ENCODE data around the gene AAGAB.

Gene AAGAB

GRCh38 chr15:67170143-67170925, 84.1 kb downstream of the AAGAB start (continued):
- TF ChIP-seq, protein P1, sequence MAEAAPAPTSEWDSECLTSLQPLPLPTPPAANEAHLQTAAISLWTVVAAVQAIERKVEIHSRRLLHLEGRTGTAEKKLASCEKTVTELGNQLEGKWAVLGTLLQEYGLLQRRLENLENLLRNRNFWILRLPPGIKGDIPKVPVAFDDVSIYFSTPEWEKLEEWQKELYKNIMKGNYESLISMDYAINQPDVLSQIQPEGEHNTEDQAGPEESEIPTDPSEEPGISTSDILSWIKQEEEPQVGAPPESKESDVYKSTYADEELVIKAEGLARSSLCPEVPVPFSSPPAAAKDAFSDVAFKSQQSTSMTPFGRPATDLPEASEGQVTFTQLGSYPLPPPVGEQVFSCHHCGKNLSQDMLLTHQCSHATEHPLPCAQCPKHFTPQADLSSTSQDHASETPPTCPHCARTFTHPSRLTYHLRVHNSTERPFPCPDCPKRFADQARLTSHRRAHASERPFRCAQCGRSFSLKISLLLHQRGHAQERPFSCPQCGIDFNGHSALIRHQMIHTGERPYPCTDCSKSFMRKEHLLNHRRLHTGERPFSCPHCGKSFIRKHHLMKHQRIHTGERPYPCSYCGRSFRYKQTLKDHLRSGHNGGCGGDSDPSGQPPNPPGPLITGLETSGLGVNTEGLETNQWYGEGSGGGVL (tag by site-specific recombination; IDR thresholded peaks at IDR 0.05) = peak; percentile 58
- TF ChIP-seq ZBTB48 (tag by site-specific recombination; IDR thresholded peaks at IDR 0.05) = peak; percentile 37; the same call in 1 of the 2 replicates
- TF ChIP-seq ZNF692 (tag by site-specific recombination; IDR thresholded peaks at IDR 0.05) = 0 out of 2 replicates have a peak, but pooled peaks have one; percentile 39
- no peak for TF ChIP-seq ZNF16 (tag by site-specific recombination; IDR thresholded peaks at IDR 0.05; ENCODE audit: low read depth)

GRCh38 chr15:67168694-67169093, 85.8 kb downstream of the AAGAB start:
- peaks cover 4% of the 10 kb centered on the region; the same call in 1 of the 2 replicates for H3K4me1 ChIP-seq (ENCODE audit: control insufficient read depth, insufficient read depth, low read length)
- H3K36me3 ChIP-seq (ENCODE audit: control insufficient read depth in 2 of 2, insufficient read depth in 1 of 2, low read length in 2 of 2) = peaks cover 4 to 66% of the 10 kb centered on the region in 2 experiments
- TF ChIP-seq, protein P2, sequence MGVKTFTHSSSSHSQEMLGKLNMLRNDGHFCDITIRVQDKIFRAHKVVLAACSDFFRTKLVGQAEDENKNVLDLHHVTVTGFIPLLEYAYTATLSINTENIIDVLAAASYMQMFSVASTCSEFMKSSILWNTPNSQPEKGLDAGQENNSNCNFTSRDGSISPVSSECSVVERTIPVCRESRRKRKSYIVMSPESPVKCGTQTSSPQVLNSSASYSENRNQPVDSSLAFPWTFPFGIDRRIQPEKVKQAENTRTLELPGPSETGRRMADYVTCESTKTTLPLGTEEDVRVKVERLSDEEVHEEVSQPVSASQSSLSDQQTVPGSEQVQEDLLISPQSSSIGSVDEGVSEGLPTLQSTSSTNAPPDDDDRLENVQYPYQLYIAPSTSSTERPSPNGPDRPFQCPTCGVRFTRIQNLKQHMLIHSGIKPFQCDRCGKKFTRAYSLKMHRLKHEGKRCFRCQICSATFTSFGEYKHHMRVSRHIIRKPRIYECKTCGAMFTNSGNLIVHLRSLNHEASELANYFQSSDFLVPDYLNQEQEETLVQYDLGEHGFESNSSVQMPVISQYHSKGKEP (tag by site-specific recombination; IDR thresholded peaks at IDR 0.05) = no peak
- no peak for TF ChIP-seq ZSCAN23 (tag by site-specific recombination; IDR thresholded peaks at IDR 0.05)
- POLR2A ChIA-PET = no interaction called here
- no peak overlapping the region for H3K27ac ChIP-seq (ENCODE audit: extremely low read depth, low read depth, low read length)
- no peak overlapping the region for H3K4me3 ChIP-seq (ENCODE audit: low read depth, low read length)
- H3K9me3 ChIP-seq (ENCODE audit: control insufficient read depth, insufficient read depth, low read depth, low read length) = no peaks in the 10 kb centered on the region
- CTCF ChIA-PET = no interaction called here

GRCh38 chr15:67167091-67167490, 87.4 kb downstream of the AAGAB start:
- ChIA-PET POLR2A (no interaction called here), CTCF (interaction anchor here (0.6 to 1.1 kb wide), 3 partner anchors 103 to 336 kb away, joined by 3 read pairs; no protein-coding TSS in a partner anchor)
- peaks cover 4% of the 10 kb centered on the region; the same call in 1 of the 2 replicates for H3K4me1 ChIP-seq (ENCODE audit: control insufficient read depth, insufficient read depth, low read length)
- no peaks in the 10 kb centered on the region for H3K9me3 ChIP-seq (ENCODE audit: control insufficient read depth, insufficient read depth, low read depth, low read length)
- no peak overlapping the region for H3K27ac ChIP-seq (ENCODE audit: extremely low read depth, low read depth, low read length)
- no peak overlapping the region for H3K4me3 ChIP-seq (ENCODE audit: low read depth, low read length)
- peaks cover 4 to 60% of the 10 kb centered on the region in 2 experiments for H3K36me3 ChIP-seq (ENCODE audit: control insufficient read depth in 2 of 2, insufficient read depth in 1 of 2, low read length in 2 of 2)
- TF ChIP-seq ZBTB11 (tag by site-specific recombination; conservative IDR thresholded peaks at IDR 0.05; ENCODE audit: low read depth) (no peak), ZNF792 (tag by site-specific recombination; IDR thresholded peaks at IDR 0.05) (no peak), ZNF791 (tag by site-specific recombination; IDR thresholded peaks at IDR 0.05) (no peak), ZNF266 (tag by site-specific recombination; IDR thresholded peaks at IDR 0.05; ENCODE audit: low read depth) (no peak), ZNF366 (tag by site-specific recombination; conservative IDR thresholded peaks at IDR 0.05) (no peak), SCRT1 (tag by site-specific recombination; IDR thresholded peaks at IDR 0.05; ENCODE audit: borderline replicate concordance) (no peak), PRDM10 (tag by site-specific recombination; IDR thresholded peaks at IDR 0.05) (no peak), KLF1 (tag by site-specific recombination; IDR thresholded peaks at IDR 0.05) (no peak), ZIC2 (tag by site-specific recombination; IDR thresholded peaks at IDR 0.05) (no peak), ZNF701 (tag by site-specific recombination; IDR thresholded peaks at IDR 0.05) (no peak), ZNF654 (tag by site-specific recombination; IDR thresholded peaks at IDR 0.05; ENCODE audit: low read depth) (no peak), ZNF623 (tag by site-specific recombination; IDR thresholded peaks at IDR 0.05) (no peak), ZNF23 (tag by site-specific recombination; IDR thresholded peaks at IDR 0.05; ENCODE audit: borderline replicate concordance) (no peak), ZXDB (tag by site-specific recombination; IDR thresholded peaks at IDR 0.05) (no peak)
